ENCODE data around the gene CLMP.

DNA sequence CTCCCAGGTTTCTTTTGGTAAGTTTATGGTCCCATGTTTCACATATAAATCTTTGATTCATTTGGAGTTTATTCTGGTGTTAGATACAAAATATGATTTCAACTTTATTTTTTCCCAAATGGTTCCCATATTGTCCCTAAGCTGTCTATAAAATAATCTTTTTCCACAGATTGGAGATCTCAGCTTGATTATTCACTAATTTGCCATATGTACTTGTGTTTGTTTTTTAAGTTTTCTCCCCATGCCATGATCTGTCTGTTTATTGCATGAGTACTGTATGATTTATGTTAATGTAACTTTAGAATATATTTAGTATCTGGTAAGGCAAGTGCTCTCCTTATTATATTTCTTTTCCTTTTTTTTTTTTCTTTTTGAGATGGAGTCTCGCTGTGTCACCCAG, 19.9 kb upstream of the CLMP start:
- no peak for TF ChIP-seq POLR2A (IDR thresholded peaks at IDR 0.05; ENCODE audit: low read length)
- no peak for TF ChIP-seq GATA1 (IDR thresholded peaks at IDR 0.05; ENCODE audit: low read depth, low read length)
